Keratinocyte (primary cell): ENCODE data around the gene RET. TPM values are rescaled to one million over a fixed set of nuclear protein-coding genes. Genes with fewer than 3 reads are reported as not detected.

Source experiments
- DNase-seq: peaks from one replicate; pipeline ENCODE4 v3.0.0-alpha.2; 2011; ENCODE audit warnings: low read depth, missing footprints, low spot score
- FAIRE-seq: peaks from 2 replicates; lab custom pipeline; 2011; peaks lifted over from hg19 to GRCh38; lab: Jason Lieb, UNC
- H2AFZ ChIP-seq: 2 replicates; pipeline ENCODE4 v1.6.0; 2012; ENCODE audit warnings: low read length, control low read depth, inconsistent platforms; ENCODE audit not compliant: control insufficient read depth
- H3K27ac ChIP-seq: 2 replicates; pipeline ENCODE4 v1.5.1; 2011; ENCODE audit warnings: low read length; ENCODE audit not compliant: control insufficient read depth, insufficient read depth
- H3K27me3 ChIP-seq: 3 replicates; pipeline ENCODE4 v1.6.0; 2011; ENCODE audit warnings: low read length; ENCODE audit not compliant: control insufficient read depth, insufficient read depth; ENCODE audit errors: extremely low read depth
- H3K36me3 ChIP-seq, 2 experiments: 2 replicates in 1 of 2; 3 replicates in 1 of 2; pipeline ENCODE4 v1.5.1; 2011; ENCODE audit warnings: low read length in 2 of 2, mild to moderate bottlenecking in 1 of 2; ENCODE audit not compliant: control insufficient read depth in 2 of 2, insufficient read depth in 2 of 2; ENCODE audit errors: extremely low read depth in 1 of 2
- H3K4me1 ChIP-seq: 3 replicates; pipeline ENCODE4 v1.5.1; 2011; ENCODE audit warnings: low read length; ENCODE audit not compliant: control insufficient read depth, insufficient read depth; ENCODE audit errors: extremely low read depth
- H3K4me2 ChIP-seq: 3 replicates; pipeline ENCODE4 v1.6.0; 2011; ENCODE audit warnings: low read depth, low read length; ENCODE audit not compliant: control insufficient read depth, insufficient read depth; ENCODE audit errors: extremely low read depth
- H3K4me3 ChIP-seq, 3 experiments: fragments of 200-600 bp in 1 of 3; sonication (generic) in 1 of 3; 2 replicates in 2 of 3; 3 replicates in 1 of 3; pipeline ENCODE4 v1.5.1; 2011 to 2016; ENCODE audit warnings: low read length in 3 of 3, mild to moderate bottlenecking in 3 of 3, control low read depth in 2 of 3, inconsistent platforms in 1 of 3, low read depth in 1 of 3, mixed read lengths in 1 of 3, mixed run types in 1 of 3, moderate library complexity in 1 of 3; ENCODE audit not compliant: control insufficient read depth in 2 of 3, insufficient read depth in 2 of 3; ENCODE audit errors: extremely low read depth in 1 of 3
- H3K79me2 ChIP-seq: 2 replicates; pipeline ENCODE4 v1.6.0; 2012; ENCODE audit warnings: low read length; ENCODE audit not compliant: control insufficient read depth, insufficient read depth
- H3K9ac ChIP-seq: 3 replicates; pipeline ENCODE4 v1.6.0; 2011; ENCODE audit warnings: low read length; ENCODE audit not compliant: control insufficient read depth, insufficient read depth; ENCODE audit errors: extremely low read depth
- H3K9me1 ChIP-seq: 3 replicates; pipeline ENCODE4 v1.6.0; 2011; ENCODE audit warnings: low read length; ENCODE audit not compliant: control insufficient read depth, insufficient read depth; ENCODE audit errors: extremely low read depth
- H3K9me3 ChIP-seq: 2 replicates; pipeline ENCODE4 v1.5.1; 2012; ENCODE audit warnings: low read depth, low read length; ENCODE audit not compliant: control insufficient read depth
- H4K20me1 ChIP-seq: 3 replicates; pipeline ENCODE4 v1.6.0; 2011; ENCODE audit warnings: low read length; ENCODE audit not compliant: control insufficient read depth, insufficient read depth; ENCODE audit errors: extremely low read depth
- EZH2 ChIP-seq: IDR thresholded peaks from one replicate; pipeline ENCODE4 v1.6.1; 2012; ENCODE audit warnings: inconsistent platforms, mild to moderate bottlenecking, low read length, moderate library complexity
- dilution Hi-C: fragments of 300-500 bp; cut with MboI; formaldehyde crosslinking; loops from one replicate; pipeline ENCODE4 v1.7.0; 2020; ENCODE audit warnings: low sequenced_read_pairs; ENCODE audit not compliant: extremely low pct_ligation_motif_present
- polyA plus RNA-seq, 5 experiments: library from polyadenylated mRNA; depleted of rRNA in 3 of 5; stranded (reverse) in 3 of 5; stranded (forward) in 1 of 5; unstranded in 1 of 5; fragments of >200 nt; gene quantifications; 1 replicate in 1 of 5; 2 replicates in 3 of 5; 3 replicates in 1 of 5; pipeline versions ENCODE4 v1.2.1 to v1.2.3, GENCODE V29; 2011 to 2012; ENCODE audit warnings: missing spikeins in 2 of 5, low read depth in 1 of 5, low replicate concordance in 1 of 5
- TF ChIP-seq, protein P1 (sequence below), 3 experiments: IDR thresholded peaks in 1 of 3; conservative IDR thresholded peaks in 1 of 3; optimal IDR thresholded peaks in 1 of 3; 2 replicates in 2 of 3; 3 replicates in 1 of 3; pipeline versions ENCODE3 to v1.5.1; 2011; ENCODE audit warnings: low read length in 3 of 3, mild to moderate bottlenecking in 3 of 3, moderate library complexity in 2 of 3, control low read depth in 1 of 3, inconsistent platforms in 1 of 3; ENCODE audit not compliant: insufficient read depth in 2 of 3; ENCODE audit errors: extremely low read depth in 1 of 3

Gene RET
- polyA plus RNA-seq, 1 donor (not counting 4 experiments of a cell fraction or from before 2014, with no cell fraction given): 0.21 TPM

- no peaks in the 10 kb centered on the region for H3K27me3 ChIP-seq
- no peak overlapping the region for H3K4me3 ChIP-seq
- FAIRE-seq (no peak), DNase-seq (no peak)
- H3K9me3 ChIP-seq: no peaks in the 10 kb centered on the region
- H3K9ac ChIP-seq: no peak overlapping the region
- H3K36me3 ChIP-seq: no peaks in the 10 kb centered on the region
- no peak overlapping the region for H3K27ac ChIP-seq
- no peak overlapping the region for H2AFZ ChIP-seq
- no peak overlapping the region for H3K4me2 ChIP-seq
- TF ChIP-seq EZH2: no peak
- TF ChIP-seq, protein P1, sequence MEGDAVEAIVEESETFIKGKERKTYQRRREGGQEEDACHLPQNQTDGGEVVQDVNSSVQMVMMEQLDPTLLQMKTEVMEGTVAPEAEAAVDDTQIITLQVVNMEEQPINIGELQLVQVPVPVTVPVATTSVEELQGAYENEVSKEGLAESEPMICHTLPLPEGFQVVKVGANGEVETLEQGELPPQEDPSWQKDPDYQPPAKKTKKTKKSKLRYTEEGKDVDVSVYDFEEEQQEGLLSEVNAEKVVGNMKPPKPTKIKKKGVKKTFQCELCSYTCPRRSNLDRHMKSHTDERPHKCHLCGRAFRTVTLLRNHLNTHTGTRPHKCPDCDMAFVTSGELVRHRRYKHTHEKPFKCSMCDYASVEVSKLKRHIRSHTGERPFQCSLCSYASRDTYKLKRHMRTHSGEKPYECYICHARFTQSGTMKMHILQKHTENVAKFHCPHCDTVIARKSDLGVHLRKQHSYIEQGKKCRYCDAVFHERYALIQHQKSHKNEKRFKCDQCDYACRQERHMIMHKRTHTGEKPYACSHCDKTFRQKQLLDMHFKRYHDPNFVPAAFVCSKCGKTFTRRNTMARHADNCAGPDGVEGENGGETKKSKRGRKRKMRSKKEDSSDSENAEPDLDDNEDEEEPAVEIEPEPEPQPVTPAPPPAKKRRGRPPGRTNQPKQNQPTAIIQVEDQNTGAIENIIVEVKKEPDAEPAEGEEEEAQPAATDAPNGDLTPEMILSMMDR (optimal IDR thresholded peaks at IDR 0.05 in 1 of 3, IDR thresholded peaks at IDR 0.05 in 1 of 3, conservative IDR thresholded peaks at IDR 0.05 in 1 of 3; ENCODE audit: extremely low read depth in 1 of 3, insufficient read depth in 2 of 3, low read length in 3 of 3): no peak
- H3K79me2 ChIP-seq: no peaks in the 10 kb centered on the region
- dilution Hi-C loops: no loop called here
- no peaks in the 10 kb centered on the region for H3K4me1 ChIP-seq
- no peaks in the 10 kb centered on the region for H3K9me1 ChIP-seq
- no peaks in the 10 kb centered on the region for H4K20me1 ChIP-seq
Measured at GRCh38 chr10:43116596-43116995, 39.7 kb downstream of the RET start.

DNA sequence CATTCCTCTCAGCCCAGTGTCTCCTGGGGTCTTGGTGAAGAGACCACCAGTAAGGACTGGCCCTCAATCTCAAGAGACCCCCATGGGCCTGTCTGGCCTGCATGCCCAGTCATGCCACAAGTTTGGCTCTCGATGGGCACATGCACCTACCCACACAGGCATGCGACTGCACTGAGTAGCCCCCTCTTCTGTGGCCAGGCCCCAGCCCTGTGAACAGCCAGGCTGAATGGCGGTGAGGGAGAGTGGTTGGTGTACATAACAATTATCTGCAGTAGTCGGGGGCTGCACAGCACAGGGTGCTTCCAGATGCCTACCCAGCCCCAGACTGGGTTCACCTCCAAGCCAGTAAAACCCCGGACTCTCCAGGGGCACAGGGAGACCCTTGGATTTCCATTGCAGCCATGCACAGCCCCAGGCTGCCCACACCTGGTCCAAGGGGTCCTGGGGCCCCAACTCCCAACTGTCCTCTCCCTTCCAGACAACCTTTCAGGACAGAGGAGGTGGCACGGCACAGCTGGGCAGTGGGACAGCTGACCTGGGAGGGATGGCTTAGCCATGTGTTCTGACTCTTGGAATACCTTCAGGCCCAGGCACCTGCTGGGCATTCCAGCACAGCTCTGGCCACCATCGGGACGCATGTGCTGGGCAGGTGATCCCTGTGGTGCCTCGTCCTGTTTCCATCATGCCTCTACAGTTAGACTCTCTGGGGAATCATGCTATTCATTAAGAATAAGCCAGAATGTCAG lies 40.3 kb downstream of the RET start:
- Histone ChIP-seq H3K9ac (no peak overlapping the region), H2AFZ (no peak overlapping the region), H3K27me3 (no peaks in the 10 kb centered on the region), H3K9me1 (no peaks in the 10 kb centered on the region), H3K79me2 (no peaks in the 10 kb centered on the region), H3K36me3 (no peaks in the 10 kb centered on the region), H3K9me3 (no peaks in the 10 kb centered on the region), H3K4me2 (no peak overlapping the region), H3K27ac (no peak overlapping the region), H3K4me1 (no peaks in the 10 kb centered on the region), H3K4me3 (no peak overlapping the region), H4K20me1 (no peaks in the 10 kb centered on the region)
- FAIRE-seq (no peak), DNase-seq (no peak)
- dilution Hi-C loops: no loop called here
- no peak for TF ChIP-seq EZH2
- TF ChIP-seq, protein P1 (optimal IDR thresholded peaks at IDR 0.05 in 1 of 3, IDR thresholded peaks at IDR 0.05 in 1 of 3, conservative IDR thresholded peaks at IDR 0.05 in 1 of 3; ENCODE audit: extremely low read depth in 1 of 3, insufficient read depth in 2 of 3, low read length in 3 of 3): no peak
